ENCODE results near the gene CLEC1B. TPM values are rescaled to one million over a fixed set of nuclear protein-coding genes. Genes with fewer than 3 reads are reported as not detected.

Gene CLEC1B
- not detected in 5 replicates for total RNA-seq (2022; extraction: Qiagen RNA extraction; ENCODE audit: low read depth)

DNA sequence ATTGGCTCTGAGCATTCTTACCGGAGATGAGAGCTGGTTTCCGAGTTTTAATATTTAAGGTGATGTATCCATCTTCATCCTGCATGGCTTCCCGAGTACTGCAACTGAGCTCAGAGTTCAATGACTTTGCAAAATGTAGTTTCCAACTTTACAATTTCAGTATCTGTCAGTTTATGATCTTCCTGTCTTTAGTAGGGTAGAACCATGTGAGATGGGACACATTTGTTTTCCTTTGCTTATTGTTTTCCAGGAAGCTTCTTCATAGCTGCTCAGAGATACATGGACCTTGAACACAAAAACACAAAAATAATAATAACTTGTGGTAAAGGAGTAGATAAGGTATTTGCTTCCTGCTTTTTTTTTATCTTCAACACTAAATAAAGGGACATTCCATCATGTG, at the start of gene CLEC1B:
TSS of gene CLEC1B (minus strand) at position 106 of the 400 bp plus-strand sequence. CDS start at position 85, 21 bp downstream.

DNA sequence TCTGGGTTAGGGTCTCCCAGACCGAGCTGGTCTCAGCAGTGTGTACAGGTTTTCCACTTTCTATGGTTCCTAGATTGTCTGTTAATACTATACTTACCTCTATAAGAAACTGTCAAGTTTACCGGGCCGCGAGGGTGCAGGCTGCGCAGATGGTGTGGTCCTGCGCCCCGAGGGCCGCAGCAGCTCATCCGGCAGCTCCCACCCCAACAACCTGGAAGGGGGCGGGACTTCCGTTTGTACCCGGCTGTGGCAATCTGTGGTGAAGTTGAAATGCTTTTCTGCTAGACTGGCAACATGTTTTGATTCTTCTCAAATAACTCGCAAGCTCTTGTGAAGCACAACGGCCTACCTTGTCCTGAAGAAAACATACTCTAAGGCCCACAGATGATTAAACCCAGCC, 31.5 kb upstream of the CLEC1B start, which contains the start of gene CLEC9A:
TSS of gene CLEC9A (plus strand) at position 237 of the 400 bp plus-strand sequence. CDS start 22,006 bp downstream, outside the sequence.

DNA sequence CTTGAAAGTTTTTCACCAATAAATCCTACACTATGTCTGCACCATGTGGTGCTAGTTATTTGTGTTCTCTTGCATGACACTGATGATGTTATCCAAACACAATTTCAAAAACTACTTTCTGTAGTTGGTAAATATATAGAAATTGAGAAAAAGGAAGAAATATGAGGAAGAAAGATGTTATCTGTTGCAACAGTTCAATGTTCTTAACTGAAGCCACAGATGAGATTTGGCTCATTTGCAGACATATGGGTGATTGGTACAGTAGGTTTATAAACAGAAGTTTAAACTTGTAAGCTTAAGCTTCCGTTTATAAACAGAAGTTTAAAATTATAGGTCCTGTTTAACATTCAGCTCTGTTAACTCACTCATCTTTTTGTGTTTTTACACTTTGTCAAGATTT, 27.7 kb downstream of the CLEC1B start, which contains the start of gene CLEC12A:
TSS of gene CLEC12A (plus strand) at position 229 of the 400 bp plus-strand sequence. CDS start 188 bp downstream, outside the sequence.

Other genes starting within 250 kb of the CLEC1B start
- 0.16 TPM in 1 of 5 replicates, not detected in the others for gene CD69, start 238.2 kb downstream of the CLEC1B start, total RNA-seq (2022; extraction: Qiagen RNA extraction; ENCODE audit: low read depth)
- not detected in 5 replicates for gene KLRF1, start 171.6 kb downstream of the CLEC1B start, total RNA-seq (2022; extraction: Qiagen RNA extraction; ENCODE audit: low read depth)
- 1.0 to 1.6 TPM (median 1.5 TPM) in 5 replicates for gene CLEC2B, start 129.8 kb downstream of the CLEC1B start, total RNA-seq (2022; extraction: Qiagen RNA extraction; ENCODE audit: low read depth)
- gene KLRF2, start 117.6 kb downstream of the CLEC1B start, total RNA-seq (2022; extraction: Qiagen RNA extraction; ENCODE audit: low read depth): not detected in 5 replicates
- gene CLEC2A, start 66.8 kb downstream of the CLEC1B start, total RNA-seq (2022; extraction: Qiagen RNA extraction; ENCODE audit: low read depth): not detected in 5 replicates
- gene CLEC12A, start 27.7 kb downstream of the CLEC1B start, total RNA-seq (2022; extraction: Qiagen RNA extraction; ENCODE audit: low read depth): not detected in 5 replicates
- not detected in 5 replicates for gene CLEC12B, start 11.5 kb upstream of the CLEC1B start, total RNA-seq (2022; extraction: Qiagen RNA extraction; ENCODE audit: low read depth)
- gene CLEC9A, start 31.6 kb upstream of the CLEC1B start, total RNA-seq (2022; extraction: Qiagen RNA extraction; ENCODE audit: low read depth): not detected in 5 replicates
- gene CLEC1A, start 99.9 kb upstream of the CLEC1B start, total RNA-seq (2022; extraction: Qiagen RNA extraction; ENCODE audit: low read depth): not detected in 5 replicates
- not detected in 5 replicates for gene CLEC7A, start 131.1 kb upstream of the CLEC1B start, total RNA-seq (2022; extraction: Qiagen RNA extraction; ENCODE audit: low read depth)
- 0.72 to 1.8 TPM (median 1.2 TPM) in 5 replicates for gene OLR1, start 173.0 kb upstream of the CLEC1B start, total RNA-seq (2022; extraction: Qiagen RNA extraction; ENCODE audit: low read depth)
- 0.08 to 0.64 TPM (median 0.16 TPM) in 4 of 5 replicates, not detected in the other for gene TMEM52B, start 179.9 kb upstream of the CLEC1B start, total RNA-seq (2022; extraction: Qiagen RNA extraction; ENCODE audit: low read depth)
- gene GABARAPL1, start 213.8 kb upstream of the CLEC1B start, total RNA-seq (2022; extraction: Qiagen RNA extraction; ENCODE audit: low read depth): 37.0 to 47.9 TPM (median 37.9 TPM) in 5 replicates